Large intestine (tissue), 3 donors: ENCODE results near the gene S100A7A. TPM values are rescaled to one million over a fixed set of nuclear protein-coding genes. Genes with fewer than 3 reads are reported as not detected.

ENCODE experiments used
- DNase-seq, 2 donors: peaks; one replicate each; pipeline versions ENCODE4 v3.0.0 to v3.0.0-alpha.2; 2013
- H3K27ac ChIP-seq: one replicate; pipeline ENCODE4 v1.5.1; 2013; ENCODE audit warnings: low read length
- H3K27me3 ChIP-seq: 2 replicates; pipeline ENCODE4 v1.6.1; 2013; ENCODE audit warnings: low read length; ENCODE audit not compliant: control insufficient read depth, insufficient read depth
- H3K36me3 ChIP-seq: 2 replicates; pipeline ENCODE4 v1.6.1; 2013; ENCODE audit warnings: low read length; ENCODE audit not compliant: control insufficient read depth, insufficient read depth
- H3K4me1 ChIP-seq: one replicate; pipeline ENCODE4 v1.6.1; 2013; ENCODE audit warnings: low read length; ENCODE audit not compliant: control insufficient read depth, insufficient read depth
- H3K4me3 ChIP-seq: one replicate; pipeline ENCODE4 v1.5.1; 2013; ENCODE audit warnings: low read length
- H3K9me3 ChIP-seq: one replicate; pipeline ENCODE4 v1.6.1; 2013; ENCODE audit warnings: mild to moderate bottlenecking, low read depth, low read length, moderate library complexity; ENCODE audit not compliant: control insufficient read depth
- WGBS: methylation state at CpG from one replicate; pipeline ENCODE4 v1.1.5; 2013; ENCODE audit warnings: low lambda C conversion rate; ENCODE audit not compliant: insufficient coverage; 5-methylcytosine and 5-hydroxymethylcytosine counted together
- polyA plus RNA-seq: library from polyadenylated mRNA; unstranded; fragments of 120-200 nt; gene quantifications from one replicate; pipeline ENCODE4 v1.2.1, GENCODE V29; 2013

Gene S100A7A
- polyA plus RNA-seq, 1 donor, result not detected

DNA sequence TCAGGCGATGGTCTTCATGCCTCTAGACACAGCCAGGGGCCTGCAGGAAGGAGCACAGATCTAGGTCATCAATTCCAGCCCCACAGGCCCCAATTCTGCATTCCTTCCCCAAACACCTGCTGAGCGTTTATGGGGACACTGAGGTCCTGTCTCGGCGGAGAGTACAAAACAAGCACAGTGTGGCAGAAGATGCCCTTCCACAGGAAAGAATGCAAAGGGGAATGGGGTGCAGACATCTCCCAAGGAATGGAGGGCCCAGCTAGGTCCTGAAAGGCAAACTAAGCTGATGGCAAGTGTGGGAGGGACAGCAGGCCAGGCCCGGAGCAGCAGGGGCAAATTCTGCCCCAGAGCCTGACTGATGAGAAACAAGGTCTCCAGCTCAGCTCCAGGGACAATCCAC lies 21.9 kb upstream of the S100A7A start:
- DNase-seq, result no peak
- no peaks in the 10 kb centered on the region for H3K36me3 ChIP-seq
- 100% methylated on average over 1 of the region's 5 CpGs for WGBS
- H3K9me3 ChIP-seq, result no peaks in the 10 kb centered on the region
- H3K27ac ChIP-seq, result no peak overlapping the region
- H3K27me3 ChIP-seq, result no peaks in the 10 kb centered on the region
- H3K4me1 ChIP-seq, result no peaks in the 10 kb centered on the region
- H3K4me3 ChIP-seq, result no peak overlapping the region

DNA sequence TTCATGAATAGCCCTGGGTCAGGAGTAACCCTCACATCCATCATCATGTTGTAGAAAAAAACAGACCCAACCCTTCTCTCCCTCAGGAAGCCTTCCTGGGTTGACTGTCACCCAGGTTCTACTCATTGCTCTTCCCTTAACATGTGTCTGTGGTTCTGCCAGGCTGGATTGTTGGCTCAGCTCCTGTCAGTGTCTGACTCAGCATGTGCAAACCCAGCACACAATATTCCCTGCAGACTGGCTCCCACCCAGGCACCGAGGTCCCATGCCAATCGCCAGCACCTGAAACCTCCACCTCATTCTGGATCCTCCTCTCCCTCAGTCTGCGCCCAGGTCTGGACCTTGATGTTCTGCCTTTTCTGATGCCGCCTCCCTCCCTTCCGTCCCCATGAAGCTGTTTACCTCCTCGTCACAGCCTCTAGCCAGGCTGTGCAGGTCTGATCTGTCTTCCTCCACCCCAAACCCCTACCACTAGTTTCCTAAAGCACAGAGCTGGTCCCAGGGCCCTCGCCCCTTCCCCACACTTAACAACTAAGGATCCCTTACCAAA lies 21.1 kb upstream of the S100A7A start:
- 0% methylated on average over 1 of the region's 7 CpGs for whole genome bisulfite sequencing
- no peak for DNase-seq

DNA sequence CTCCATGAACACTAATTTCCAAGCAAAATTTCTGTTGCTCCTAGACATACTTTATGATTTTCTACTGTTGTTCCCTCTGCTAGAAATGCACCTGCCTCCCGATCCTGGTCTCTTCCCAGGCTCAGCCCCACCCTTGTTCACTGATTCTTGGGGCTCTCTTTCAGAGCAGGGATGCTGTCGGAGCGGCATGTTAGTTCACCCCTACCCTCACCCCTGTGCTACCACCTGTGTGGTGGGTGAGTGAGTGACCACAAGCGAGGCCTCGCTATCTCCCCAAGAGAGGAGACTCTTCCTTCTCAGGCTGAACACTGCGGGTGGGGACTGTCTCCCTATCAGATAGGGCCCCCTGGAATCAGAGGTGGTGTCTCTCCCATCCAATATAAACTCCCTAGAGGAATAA lies 20.5 kb upstream of the S100A7A start:
- no CpG with 5 or more reads among the region's 6 CpGs for WGBS
- H3K27me3 ChIP-seq, result no peaks in the 10 kb centered on the region
- H3K27ac ChIP-seq, result no peak overlapping the region
- H3K9me3 ChIP-seq, result no peaks in the 10 kb centered on the region
- H3K36me3 ChIP-seq, result no peaks in the 10 kb centered on the region
- H3K4me3 ChIP-seq, result no peak overlapping the region
- no peaks in the 10 kb centered on the region for H3K4me1 ChIP-seq
- no peak for DNase-seq

More for the DNA sequence above, 21.1 kb upstream of the S100A7A start:
- no peaks in the 10 kb centered on the region for H3K4me1 ChIP-seq
- no peak overlapping the region for H3K4me3 ChIP-seq
- no peaks in the 10 kb centered on the region for H3K9me3 ChIP-seq
- no peaks in the 10 kb centered on the region for H3K36me3 ChIP-seq
- H3K27ac ChIP-seq, result no peak overlapping the region
- H3K27me3 ChIP-seq, result no peaks in the 10 kb centered on the region

DNA sequence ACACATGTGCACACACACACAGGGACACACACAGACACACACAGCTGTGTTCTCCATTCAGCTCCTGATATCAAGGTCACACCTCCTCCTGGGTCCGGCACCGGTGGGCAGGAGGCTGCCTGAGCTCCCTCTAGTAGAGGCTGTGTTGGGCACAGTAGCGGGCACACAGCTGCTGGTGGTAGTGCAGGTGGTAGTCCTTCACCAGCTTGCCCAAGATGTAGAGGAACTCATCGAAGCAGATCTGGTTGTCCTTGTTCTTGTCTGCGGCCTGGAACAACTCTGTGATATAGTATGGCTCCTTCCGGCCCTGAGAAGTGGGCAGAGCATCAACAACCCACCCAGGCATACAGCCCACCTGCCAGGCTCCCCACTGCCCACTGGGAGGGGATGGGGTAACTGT lies 19.9 kb upstream of the S100A7A start:
- DNase-seq, result no peak
- Histone ChIP-seq H3K9me3 (no peaks in the 10 kb centered on the region), H3K4me3 (no peak overlapping the region), H3K4me1 (no peaks in the 10 kb centered on the region), H3K27ac (no peak overlapping the region), H3K36me3 (no peaks in the 10 kb centered on the region), H3K27me3 (no peaks in the 10 kb centered on the region)
- no CpG with 5 or more reads among the region's 6 CpGs for WGBS

DNA sequence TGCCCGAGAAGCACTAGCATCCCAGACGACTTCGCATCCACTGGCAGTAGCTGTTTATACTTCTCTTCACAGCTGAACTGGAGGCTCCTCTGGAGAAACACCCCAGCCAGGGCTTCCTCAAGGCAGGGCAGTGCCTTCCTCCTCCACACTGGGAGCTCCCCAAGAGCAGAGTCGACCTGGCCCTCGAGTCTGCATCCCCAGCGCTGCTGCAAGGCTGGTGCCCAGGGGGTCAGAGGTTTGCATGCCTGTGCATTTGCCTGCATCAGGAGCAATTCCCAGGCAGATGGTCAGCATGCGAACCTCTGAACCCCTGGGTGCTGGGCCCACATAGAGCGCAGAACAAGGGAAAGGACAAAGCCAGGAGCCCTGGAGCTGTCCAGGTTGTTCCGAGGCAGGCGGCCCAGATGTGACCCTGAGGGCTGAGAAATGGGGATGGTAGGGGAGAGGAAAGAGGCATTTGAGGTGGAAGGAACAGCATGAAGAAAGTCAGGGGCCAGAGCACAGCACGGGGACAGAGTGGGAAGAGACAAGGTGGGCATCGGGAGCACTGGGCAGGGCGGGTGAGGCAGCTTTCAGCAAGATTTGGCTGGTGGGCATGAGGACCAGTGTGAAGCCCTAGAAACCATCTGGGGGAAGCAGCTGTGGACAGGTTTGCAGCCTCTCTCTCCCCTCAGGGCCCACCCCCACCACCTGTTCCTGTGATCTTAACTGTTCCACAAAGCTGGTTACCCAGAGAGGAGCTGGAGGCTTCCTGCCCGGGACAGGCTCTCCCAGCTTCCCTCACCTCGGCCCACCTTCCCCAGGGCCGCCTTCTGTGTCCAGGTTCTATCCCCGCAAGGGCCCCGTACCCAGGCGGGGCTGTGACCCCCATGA lies 19.0 kb upstream of the S100A7A start:
- no peak overlapping the region for H3K4me3 ChIP-seq
- H3K36me3 ChIP-seq, result no peaks in the 10 kb centered on the region
- H3K27ac ChIP-seq, result no peak overlapping the region
- H3K9me3 ChIP-seq, result no peaks in the 10 kb centered on the region
- no peaks in the 10 kb centered on the region for H3K27me3 ChIP-seq
- no peak for DNase-seq
- 100% methylated on average over 1 of the region's 19 CpGs for WGBS
- H3K4me1 ChIP-seq, result no peaks in the 10 kb centered on the region

DNA sequence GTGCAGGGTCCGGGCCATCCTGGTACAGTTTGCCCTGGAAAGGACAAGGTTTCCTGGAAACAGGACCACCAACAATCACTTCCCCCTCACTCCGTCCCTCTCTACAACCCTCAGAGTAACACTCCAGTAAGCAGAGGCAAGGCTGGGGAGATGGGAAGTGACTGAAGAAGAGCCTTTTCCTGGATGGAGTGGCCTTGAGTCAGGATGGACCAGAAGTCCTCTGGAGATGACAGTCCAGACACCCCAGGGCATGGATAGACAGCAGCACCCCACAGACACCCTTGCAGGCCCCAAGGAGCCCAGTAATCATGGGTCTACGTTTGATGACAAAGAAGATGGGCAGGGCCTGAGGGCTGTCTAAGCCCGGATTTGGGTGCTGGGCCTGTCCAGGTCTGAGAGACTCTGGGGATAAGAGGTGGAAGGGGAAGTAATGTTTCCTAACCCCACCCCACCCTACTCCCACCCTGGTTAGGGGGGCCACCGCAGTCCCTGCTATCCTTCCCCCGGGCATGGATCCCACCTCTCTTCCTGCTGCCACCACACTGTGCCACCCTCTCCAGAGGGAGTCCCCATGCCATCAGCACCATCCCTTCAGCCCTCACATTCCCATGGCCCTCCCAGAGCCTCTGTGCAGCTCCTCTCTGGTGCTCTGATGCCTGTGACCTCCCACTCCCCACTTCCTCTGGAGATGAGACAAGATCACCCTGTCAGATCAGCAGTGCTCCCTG lies 18.2 kb upstream of the S100A7A start:
- WGBS, result no CpG with 5 or more reads among the region's 6 CpGs
- no peak overlapping the region for H3K4me3 ChIP-seq
- no peak for DNase-seq

DNA sequence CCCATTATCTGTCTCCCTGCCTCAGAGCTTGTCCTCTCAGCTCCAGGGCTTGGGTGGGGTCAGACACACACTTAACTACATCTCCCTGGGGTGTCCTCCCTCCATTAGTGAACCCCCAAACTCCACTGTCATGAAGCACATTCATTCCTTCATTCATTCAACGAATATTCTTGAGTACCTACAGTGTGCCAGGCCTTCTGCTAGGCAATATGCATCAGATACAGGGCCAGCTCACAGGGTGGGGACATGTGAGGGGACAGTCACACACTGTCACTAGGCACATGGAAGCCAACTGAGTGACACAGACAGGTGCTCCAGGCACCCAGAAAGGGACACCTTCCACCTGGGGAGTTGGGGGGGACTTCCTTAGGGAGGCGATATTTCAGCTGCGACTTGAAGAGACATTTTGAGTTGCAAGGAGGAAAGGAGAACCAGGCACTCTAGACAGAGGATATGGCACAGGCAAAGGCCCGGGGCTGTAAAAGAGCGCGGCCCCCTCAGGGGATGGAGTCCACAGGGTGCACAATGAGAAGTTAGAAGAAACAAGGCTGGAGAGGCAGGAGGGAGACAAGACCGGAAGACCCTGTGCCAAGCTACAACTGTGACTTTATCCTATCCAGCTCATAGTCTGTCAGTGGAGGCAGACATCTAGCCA lies 16.8 kb upstream of the S100A7A start:
- WGBS, result 96% methylated on average over 5 of the region's 7 CpGs
- no peak overlapping the region for H3K27ac ChIP-seq
- H3K27me3 ChIP-seq, result no peaks in the 10 kb centered on the region
- no peak for DNase-seq
- no peaks in the 10 kb centered on the region for H3K4me1 ChIP-seq
- H3K4me3 ChIP-seq, result no peak overlapping the region
- H3K36me3 ChIP-seq, result no peaks in the 10 kb centered on the region
- H3K9me3 ChIP-seq, result no peaks in the 10 kb centered on the region

More for the DNA sequence above, 18.2 kb upstream of the S100A7A start:
- H3K9me3 ChIP-seq, result no peaks in the 10 kb centered on the region
- H3K36me3 ChIP-seq, result no peaks in the 10 kb centered on the region
- no peaks in the 10 kb centered on the region for H3K4me1 ChIP-seq
- H3K27me3 ChIP-seq, result no peaks in the 10 kb centered on the region
- no peak overlapping the region for H3K27ac ChIP-seq

DNA sequence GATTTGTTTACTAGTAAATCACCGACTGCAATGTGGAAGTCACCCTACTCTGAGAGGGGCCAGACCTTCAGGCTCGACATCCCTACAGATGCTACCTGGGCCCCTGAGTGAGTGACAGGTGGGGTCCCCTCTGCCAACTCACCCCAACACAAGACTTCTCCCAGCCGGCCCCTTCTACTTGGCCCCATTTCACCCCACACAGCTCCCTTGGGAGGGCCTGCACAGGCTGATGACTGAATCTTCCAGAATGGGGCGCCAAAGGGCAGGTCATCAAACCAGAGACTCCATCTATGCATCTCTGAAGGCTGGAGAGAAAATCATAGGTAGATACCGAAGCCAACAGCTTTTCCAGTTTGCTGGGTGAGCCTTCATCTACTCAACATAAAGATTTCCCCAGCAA lies 16.1 kb upstream of the S100A7A start:
- DNase-seq, result no peak
- H3K27ac ChIP-seq, result no peak overlapping the region
- H3K27me3 ChIP-seq, result no peaks in the 10 kb centered on the region
- H3K9me3 ChIP-seq, result no peaks in the 10 kb centered on the region
- no peaks in the 10 kb centered on the region for H3K4me1 ChIP-seq
- no peaks in the 10 kb centered on the region for H3K36me3 ChIP-seq
- no peak overlapping the region for H3K4me3 ChIP-seq
- WGBS, result 100% methylated on average over 1 of the region's 5 CpGs

DNA sequence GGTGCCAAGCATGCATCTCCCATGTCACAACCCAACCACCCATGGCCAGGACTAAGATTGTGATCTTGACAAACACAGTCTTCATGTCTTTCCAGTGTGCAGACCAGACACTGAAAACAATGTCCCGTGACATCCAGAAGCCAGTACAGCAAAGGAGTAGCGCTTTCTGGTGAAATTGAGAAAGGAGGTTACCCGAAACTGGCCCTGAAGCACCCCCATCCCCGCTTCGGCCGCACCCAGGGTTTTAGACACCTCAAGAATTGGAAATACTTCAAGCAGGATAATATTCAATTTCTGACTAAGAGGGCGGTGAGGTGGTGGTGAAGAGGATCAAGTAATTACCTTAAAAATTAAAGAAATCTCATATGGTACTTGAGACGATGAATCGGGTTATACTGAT lies 14.9 kb upstream of the S100A7A start:
- no peaks in the 10 kb centered on the region for H3K36me3 ChIP-seq
- H3K4me3 ChIP-seq, result no peak overlapping the region
- no peaks in the 10 kb centered on the region for H3K4me1 ChIP-seq
- no peaks in the 10 kb centered on the region for H3K9me3 ChIP-seq
- WGBS, result 100% methylated on average over 4 of the region's 9 CpGs
- H3K27ac ChIP-seq, result no peak overlapping the region
- H3K27me3 ChIP-seq, result no peaks in the 10 kb centered on the region
- DNase-seq, result no peak

DNA sequence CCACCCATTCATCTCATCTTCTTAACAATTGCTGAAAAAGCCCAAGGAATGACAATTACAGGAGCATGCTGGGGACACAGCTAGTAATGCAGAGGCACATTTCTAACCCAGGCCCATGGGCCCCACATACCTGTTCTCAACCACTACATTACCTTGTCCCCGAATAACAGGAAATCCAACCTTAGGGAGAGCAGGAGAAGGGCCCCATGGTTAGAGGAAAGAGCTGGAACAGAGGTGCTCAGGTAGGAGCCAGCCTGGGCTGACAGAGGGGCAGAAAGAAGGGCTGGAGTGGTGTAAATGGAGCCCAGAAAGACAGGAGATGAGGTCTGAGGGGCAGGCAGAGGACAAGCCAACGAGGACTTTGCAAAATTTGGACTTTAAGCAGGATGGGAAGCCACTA lies 14.1 kb upstream of the S100A7A start:
- WGBS, result no CpG with 5 or more reads among the region's 2 CpGs
- no peaks in the 10 kb centered on the region for H3K4me1 ChIP-seq
- no peaks in the 10 kb centered on the region for H3K9me3 ChIP-seq
- no peak overlapping the region for H3K4me3 ChIP-seq
- no peaks in the 10 kb centered on the region for H3K27me3 ChIP-seq
- no peaks in the 10 kb centered on the region for H3K36me3 ChIP-seq
- no peak overlapping the region for H3K27ac ChIP-seq
- no peak for DNase-seq
